BJ (cell line): ENCODE results near the gene TP53RK. TPM values are rescaled to one million over a fixed set of nuclear protein-coding genes. Genes with fewer than 3 reads are reported as not detected.

Source experiments
- CTCF ChIA-PET: fragments of 350-600 bp; formaldehyde crosslinking; extraction: SDS; loops from one replicate; lab custom pipeline; 2021; ENCODE audit warnings: antibody characterized with exemption, inconsistent platforms; lab: Yijun Ruan, JAX
- POLR2A ChIA-PET: fragments of 300-600 bp; sonication (Branson Sonifier 250); formaldehyde crosslinking; extraction: SDS; loops from one replicate; lab custom pipeline; 2021; ENCODE audit warnings: antibody characterized with exemption; lab: Charles Lee
- DNase-seq: peaks from one replicate; pipeline ENCODE4 v3.0.0-alpha.2; 2011; ENCODE audit warnings: low read depth
- H3K27me3 ChIP-seq: 2 replicates; pipeline ENCODE4 v1.6.0; 2011; ENCODE audit warnings: low read length; ENCODE audit not compliant: control insufficient read depth, insufficient read depth
- H3K36me3 ChIP-seq: 2 replicates; pipeline ENCODE4 v1.5.1; 2011; ENCODE audit warnings: low read length; ENCODE audit not compliant: control insufficient read depth, insufficient read depth
- H3K4me3 ChIP-seq: 2 replicates; pipeline ENCODE4 v1.5.1; 2011; ENCODE audit warnings: low read depth, mild to moderate bottlenecking, control low read depth, low read length
- CTCF ChIP-seq: IDR thresholded peaks from 2 replicates; pipeline ENCODE4 v1.5.1; 2011; ENCODE audit warnings: low read depth, mild to moderate bottlenecking, control low read depth, inconsistent platforms, low read length, moderate library complexity; ENCODE audit not compliant: insufficient read depth
- polyA plus RNA-seq: library from polyadenylated mRNA; depleted of rRNA; stranded (reverse); fragments of >200 nt; gene quantifications from 2 replicates; pipeline ENCODE4 v1.2.3, GENCODE V29; 2011

Gene TP53RK
- polyA plus RNA-seq, 1 experiment, result 7.2 TPM

DNA sequence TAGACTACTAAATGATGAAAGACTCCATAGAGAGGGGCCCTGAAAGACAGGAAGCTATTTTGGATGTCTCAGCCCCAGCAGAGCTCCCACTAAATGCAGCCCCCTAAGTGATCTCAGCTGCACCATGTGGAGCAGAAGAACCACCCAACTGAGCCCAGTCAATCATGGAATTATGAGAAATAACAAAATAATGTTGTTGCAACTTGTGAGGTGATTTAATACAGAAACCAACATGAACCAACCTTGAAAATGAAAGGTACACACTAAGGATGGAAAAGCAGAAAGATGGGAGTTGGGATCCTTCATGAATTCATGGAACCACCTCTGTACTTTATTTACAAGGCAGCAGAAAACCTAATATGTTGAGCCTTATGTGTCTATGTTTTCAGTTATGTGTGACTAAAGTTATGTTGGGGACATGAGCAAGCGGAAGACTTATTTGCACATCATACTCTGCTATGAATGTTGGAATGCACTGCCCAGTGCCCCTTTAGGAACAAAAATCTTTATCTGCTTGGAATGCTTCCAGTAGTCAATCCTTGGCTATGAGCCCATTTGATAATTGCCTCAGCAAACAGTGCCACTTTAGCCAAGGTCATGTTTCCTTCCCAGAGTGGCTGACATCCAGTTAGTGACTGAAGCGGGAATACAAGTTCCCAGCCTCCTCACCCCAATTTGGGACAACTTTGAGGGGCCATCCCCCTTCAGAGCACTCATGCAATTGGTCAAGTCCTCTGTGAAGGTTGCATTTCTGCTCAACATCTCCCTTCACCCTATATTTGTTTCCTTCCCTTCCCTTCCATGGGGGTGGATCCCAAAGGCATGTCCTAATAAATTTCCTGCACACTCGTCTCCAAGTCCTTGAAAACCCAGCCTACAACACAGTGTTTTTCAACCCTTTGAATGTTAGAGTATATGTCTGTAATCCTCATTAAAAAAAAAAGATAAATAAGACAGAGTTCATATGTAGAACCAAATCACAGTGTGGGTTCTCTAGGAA, 18.4 kb downstream of the TP53RK start:
- ChIA-PET POLR2A (no interaction called here), CTCF (interaction anchor here (1.4 kb wide), 3 partner anchors 10 to 18 kb away, joined by 4 to 5 read pairs (median 4); partner anchors contain the start of gene TP53RK)
- TF ChIP-seq CTCF, result no peak
- Histone ChIP-seq H3K36me3 (no peaks in the 10 kb centered on the region), H3K27me3 (no peaks in the 10 kb centered on the region), H3K4me3 (no peak overlapping the region)
- no peak for DNase-seq

GRCh38 chr20:46670228-46670584, 19.0 kb downstream of the TP53RK start:
- no peak for DNase-seq
- Histone ChIP-seq H3K36me3 (no peaks in the 10 kb centered on the region), H3K27me3 (no peaks in the 10 kb centered on the region), H3K4me3 (no peak overlapping the region)
- TF ChIP-seq CTCF, result no peak
- CTCF ChIA-PET, result interaction anchor here (1.4 kb wide), 1 partner anchor 11 kb away, joined by 4 read pairs; no protein-coding TSS in a partner anchor
- POLR2A ChIA-PET, result no interaction called here

DNA sequence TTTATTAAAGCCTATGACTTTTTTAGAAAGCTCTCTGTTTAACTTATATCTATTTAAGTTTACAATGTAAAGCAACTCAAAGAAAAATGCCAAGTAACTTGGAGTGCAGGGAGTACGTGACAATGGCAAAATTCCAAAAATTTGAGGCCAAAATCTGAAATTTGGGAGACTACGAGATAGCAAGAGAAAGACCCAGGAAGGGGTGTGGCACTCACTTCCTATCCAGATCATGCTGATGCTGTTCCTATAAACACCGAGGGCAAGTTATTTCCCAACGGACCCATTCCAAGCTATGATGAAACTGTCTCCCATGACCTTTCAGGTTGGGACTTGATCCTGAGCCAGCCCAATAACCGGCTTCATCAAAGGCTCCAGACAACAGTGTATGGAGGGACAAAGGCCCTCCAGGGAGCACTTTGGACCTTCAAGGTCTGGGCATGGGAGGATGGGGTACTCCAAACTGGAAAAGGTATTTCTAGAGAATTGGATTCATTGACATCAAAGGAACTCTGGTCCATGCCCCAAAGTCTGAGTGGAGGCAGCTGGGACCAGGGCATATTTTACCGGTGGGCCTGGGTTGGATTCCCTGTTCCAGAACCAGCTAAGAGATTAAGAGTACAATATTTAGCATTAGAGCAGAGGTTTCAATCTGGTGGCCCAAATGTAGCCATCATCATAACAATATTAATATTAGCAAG, 22.3 kb downstream of the TP53RK start:
- Histone ChIP-seq H3K27me3 (no peaks in the 10 kb centered on the region), H3K4me3 (no peak overlapping the region), H3K36me3 (no peaks in the 10 kb centered on the region)
- POLR2A ChIA-PET, result no interaction called here
- TF ChIP-seq CTCF, result no peak
- CTCF ChIA-PET, result interaction anchor here (0.8 to 0.9 kb wide), 3 partner anchors 13 to 19 kb away, joined by 3 to 4 read pairs (median 3); no protein-coding TSS in a partner anchor
- no peak for DNase-seq

DNA sequence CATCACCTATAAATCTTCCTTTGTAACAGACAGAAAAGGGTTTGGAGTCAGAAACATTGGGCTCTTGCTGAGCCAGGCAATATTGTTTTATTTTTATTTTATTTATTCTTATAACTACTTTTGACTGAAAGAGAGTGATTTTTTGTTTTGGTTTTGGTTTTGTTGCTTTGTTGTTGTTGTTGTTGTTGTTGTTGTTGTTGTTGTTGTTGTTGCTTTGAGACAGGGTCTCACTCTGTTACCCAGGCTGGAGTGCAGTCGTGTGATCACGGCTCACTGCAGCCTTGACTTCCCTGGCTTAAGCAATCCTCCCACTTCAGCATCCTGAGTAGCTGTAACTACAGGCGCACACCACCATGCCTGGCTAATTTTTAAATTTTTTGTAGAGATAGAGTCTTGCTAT, 22.9 kb downstream of the TP53RK start:
- no peaks in the 10 kb centered on the region for H3K27me3 ChIP-seq
- H3K36me3 ChIP-seq, result no peaks in the 10 kb centered on the region
- CTCF ChIA-PET, result interaction anchor here (0.8 to 0.9 kb wide), 2 partner anchors 16 to 19 kb away, joined by 3 to 4 read pairs; no protein-coding TSS in a partner anchor
- no peak overlapping the region for H3K4me3 ChIP-seq
- no peak for DNase-seq
- POLR2A ChIA-PET, result no interaction called here
- no peak for TF ChIP-seq CTCF

DNA sequence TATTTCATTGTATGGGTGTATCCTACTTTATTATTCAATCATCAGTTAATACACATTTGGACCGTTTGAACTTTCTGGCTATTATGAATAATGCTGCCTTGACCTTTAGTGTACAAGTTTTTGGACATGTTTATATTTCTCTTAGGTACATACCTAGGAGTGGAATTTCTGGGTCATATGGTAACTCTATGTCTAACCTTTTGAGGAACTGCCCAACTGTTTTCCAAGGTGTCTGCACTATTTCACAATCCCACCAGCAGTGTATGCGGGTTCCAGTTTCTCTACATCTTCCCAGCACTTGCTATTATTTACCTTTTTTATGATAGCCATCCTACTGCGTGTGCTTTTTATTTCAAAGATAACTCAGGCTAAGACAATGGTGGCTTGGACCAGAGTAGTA, 23.6 kb downstream of the TP53RK start:
- Histone ChIP-seq H3K27me3 (no peaks in the 10 kb centered on the region), H3K4me3 (no peak overlapping the region), H3K36me3 (no peaks in the 10 kb centered on the region)
- POLR2A ChIA-PET, result no interaction called here
- DNase-seq, result no peak
- TF ChIP-seq CTCF, result no peak
- CTCF ChIA-PET, result no interaction called here
